Measurements from ENCODE around the gene ERBB4.
A peak's percentile ranks its signal among the peaks of the same experiment; 100 is the strongest.

The ERBB4 gene

GRCh38 chr2:212538305-212539071, at the start of gene ERBB4:
TSS of gene ERBB4 (minus strand) at chr2:212538802. CDS start at chr2:212538530, 272 bp downstream.
- DNase-seq (ENCODE audit: low read depth) = no peak
- peak within 1 kb of the TSS; percentile 39 for H3K4me3 ChIP-seq (ENCODE audit: control insufficient read depth, low read depth, low read length)
- no peak for TF ChIP-seq CTCF (conservative IDR thresholded peaks at IDR 0.05; ENCODE audit: control insufficient read depth, insufficient read depth, low read depth, low read length)

DNA sequence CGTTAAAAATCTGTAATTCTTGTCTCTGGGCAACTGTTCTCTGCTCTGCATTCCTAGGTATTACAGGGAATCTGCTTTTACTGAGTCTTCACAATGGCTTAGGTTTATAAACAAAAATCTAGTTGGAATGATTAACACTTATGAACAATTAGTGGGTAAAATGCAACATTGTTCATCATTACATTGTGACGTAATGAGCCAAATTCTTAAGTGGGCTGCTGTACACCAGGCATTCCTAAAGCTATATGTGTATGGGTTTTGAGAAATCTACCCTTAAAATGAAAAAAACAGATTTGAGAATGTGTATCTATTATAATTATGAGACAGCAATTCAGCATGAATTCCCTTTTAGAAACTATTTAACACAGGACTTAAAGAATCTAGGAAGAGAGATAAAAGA, 41.5 kb upstream of the ERBB4 start:
- no peak overlapping the region for H3K4me3 ChIP-seq (ENCODE audit: control insufficient read depth, low read depth, low read length)
- DNase-seq (ENCODE audit: low read depth) = no peak
- no peak for TF ChIP-seq CTCF (conservative IDR thresholded peaks at IDR 0.05; ENCODE audit: control insufficient read depth, insufficient read depth, low read depth, low read length)

DNA sequence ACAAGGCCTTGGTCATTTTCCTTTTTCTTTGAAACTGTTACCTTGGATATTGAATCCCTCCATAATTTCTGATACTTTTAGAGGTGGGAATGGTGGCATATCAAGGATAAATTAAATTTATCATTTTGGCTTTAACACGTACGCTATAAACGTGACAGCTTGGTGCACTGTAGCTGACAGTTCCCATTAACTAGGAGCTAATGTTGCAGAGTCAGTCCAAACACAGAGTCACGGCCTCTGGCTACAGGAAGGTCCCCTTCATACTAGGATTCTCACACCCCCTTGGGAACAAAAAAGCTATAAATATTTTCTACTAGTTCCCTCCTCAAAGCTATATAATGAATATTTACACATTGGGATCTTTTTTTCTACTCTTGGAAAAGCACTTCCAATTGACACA, 17.7 kb upstream of the ERBB4 start:
- no peak overlapping the region for H3K4me3 ChIP-seq (ENCODE audit: control insufficient read depth, low read depth, low read length)
- DNase-seq (ENCODE audit: low read depth) = no peak
- TF ChIP-seq CTCF (conservative IDR thresholded peaks at IDR 0.05; ENCODE audit: control insufficient read depth, insufficient read depth, low read depth, low read length) = no peak

DNA sequence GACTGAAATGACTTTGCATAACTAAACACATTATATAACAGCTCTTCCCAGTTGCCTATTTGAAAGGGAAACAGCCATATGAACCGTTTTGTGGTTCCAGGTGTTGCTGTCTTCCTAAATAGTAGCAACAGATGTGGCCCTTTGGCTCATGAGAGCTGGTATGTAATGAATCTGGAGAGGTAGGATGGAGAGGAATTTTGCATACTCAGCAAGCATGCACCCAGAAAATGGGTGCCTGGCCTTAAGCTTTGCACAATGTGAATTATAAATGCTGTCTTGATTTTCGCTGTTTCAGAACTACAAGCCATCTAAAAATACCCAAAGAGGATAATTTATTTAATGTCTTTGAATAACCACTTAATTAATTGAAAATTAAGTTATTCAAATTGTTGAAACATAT, 15.6 kb upstream of the ERBB4 start:
- TF ChIP-seq CTCF (conservative IDR thresholded peaks at IDR 0.05; ENCODE audit: control insufficient read depth, insufficient read depth, low read depth, low read length) = no peak
- no peak for DNase-seq (ENCODE audit: low read depth)
- no peak overlapping the region for H3K4me3 ChIP-seq (ENCODE audit: control insufficient read depth, low read depth, low read length)

- DNase-seq (ENCODE audit: low read depth) = no peak
- H3K4me3 ChIP-seq (ENCODE audit: control insufficient read depth, low read depth, low read length) = no peak overlapping the region
- no peak for TF ChIP-seq CTCF (conservative IDR thresholded peaks at IDR 0.05; ENCODE audit: control insufficient read depth, insufficient read depth, low read depth, low read length)
Observed at GRCh38 chr2:212549941-212550340, 11.3 kb upstream of the ERBB4 start.

GRCh38 chr2:212549463-212549862, 10.9 kb upstream of the ERBB4 start:
- TF ChIP-seq CTCF (conservative IDR thresholded peaks at IDR 0.05; ENCODE audit: control insufficient read depth, insufficient read depth, low read depth, low read length) = no peak
- DNase-seq (ENCODE audit: low read depth) = no peak

More at GRCh38 chr2:212549463-212549862, 10.9 kb upstream of the ERBB4 start:
- H3K4me3 ChIP-seq (ENCODE audit: control insufficient read depth, low read depth, low read length) = no peak overlapping the region
